HG03460 (cell line): Measurements from ENCODE around the gene PLXNA3.
A peak's percentile ranks its signal among the peaks of the same experiment; 100 is the strongest.

Experiments
- ATAC-seq: cut with Tn5 transposase; IDR thresholded peaks from one replicate; pipeline ENCODE4 v1.9.1; 2021; ENCODE audit not compliant: unreplicated experiment

PLXNA3 gene

DNA sequence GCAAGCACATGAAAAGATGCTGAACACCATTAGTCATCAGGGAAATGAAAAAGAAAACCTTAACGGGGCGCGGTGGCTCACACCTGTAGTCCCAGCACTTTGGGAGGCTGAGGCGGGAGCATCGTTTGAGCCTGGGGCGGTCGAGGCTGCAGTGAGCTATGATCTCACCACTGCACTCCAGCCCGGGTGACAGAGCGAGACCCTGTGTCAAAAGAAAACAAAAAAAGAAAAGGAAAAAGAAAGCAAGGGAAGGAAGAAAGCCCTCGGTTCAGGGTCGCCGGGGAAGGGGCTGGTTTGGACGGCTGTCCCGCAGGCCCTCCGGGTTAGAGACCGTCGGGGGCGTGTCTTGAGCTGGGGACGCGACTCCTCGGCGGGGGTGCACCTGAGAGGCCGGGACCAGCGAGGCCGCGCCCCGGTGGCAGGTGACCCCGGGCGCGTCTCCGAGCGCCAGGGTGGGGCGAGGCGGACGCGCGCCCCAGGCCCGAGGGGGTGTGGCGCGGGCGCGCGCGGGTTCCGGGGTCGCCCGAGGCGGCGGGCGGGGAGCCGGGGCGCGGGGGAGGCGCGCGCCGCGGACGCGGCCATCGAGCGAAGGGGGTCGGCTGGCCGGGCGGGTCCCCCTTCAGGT is 478 bp upstream of the PLXNA3 start:
- peak; percentile 54 for ATAC-seq

- ATAC-seq: no peak
Measured at GRCh38 chrX:154458954-154459778, 1.1 kb downstream of the PLXNA3 start.

DNA sequence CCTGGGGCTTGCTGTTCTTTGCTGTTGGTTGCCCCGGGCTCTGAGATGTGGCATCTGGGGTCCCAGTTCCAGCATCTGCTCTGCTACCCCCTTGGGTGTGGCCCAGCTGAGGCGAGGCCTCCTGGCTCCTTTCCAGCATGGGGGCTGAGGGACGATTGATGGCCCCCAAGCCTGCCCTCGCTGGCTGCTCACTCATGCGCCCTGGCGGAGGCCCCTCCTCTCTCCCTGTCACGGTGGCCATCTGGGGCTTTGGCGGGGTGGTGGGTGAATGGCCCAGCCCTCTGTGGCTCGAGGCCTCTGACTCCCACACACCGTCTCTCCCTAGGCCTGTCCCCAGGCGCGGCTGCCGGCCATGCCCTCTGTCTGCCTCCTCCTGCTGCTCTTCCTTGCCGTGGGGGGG is 1.8 kb downstream of the PLXNA3 start:
- no peak for ATAC-seq

- ATAC-seq: no peak
Measured at GRCh38 chrX:154460326-154460725, 2.2 kb downstream of the PLXNA3 start.

DNA sequence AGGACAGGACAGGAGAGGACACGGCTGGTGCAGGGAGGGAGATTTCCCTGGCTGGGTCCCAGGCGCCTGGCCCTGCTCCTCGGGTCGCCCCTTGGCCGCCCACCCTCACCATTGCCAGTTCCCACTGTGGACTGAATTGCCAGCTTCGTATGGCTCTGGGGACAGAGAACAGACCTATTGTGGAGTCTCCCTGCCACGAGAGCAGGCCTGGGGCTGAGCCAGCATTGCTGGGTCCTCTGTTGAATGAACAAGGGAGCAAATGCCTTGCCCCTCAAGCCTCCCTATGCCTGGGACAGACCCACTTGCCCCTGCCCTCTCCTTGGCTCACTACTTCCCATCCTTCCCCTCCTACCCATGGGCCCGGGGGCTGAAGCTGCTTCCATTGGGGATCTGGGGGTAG is 4.3 kb downstream of the PLXNA3 start:
- no peak for ATAC-seq

DNA sequence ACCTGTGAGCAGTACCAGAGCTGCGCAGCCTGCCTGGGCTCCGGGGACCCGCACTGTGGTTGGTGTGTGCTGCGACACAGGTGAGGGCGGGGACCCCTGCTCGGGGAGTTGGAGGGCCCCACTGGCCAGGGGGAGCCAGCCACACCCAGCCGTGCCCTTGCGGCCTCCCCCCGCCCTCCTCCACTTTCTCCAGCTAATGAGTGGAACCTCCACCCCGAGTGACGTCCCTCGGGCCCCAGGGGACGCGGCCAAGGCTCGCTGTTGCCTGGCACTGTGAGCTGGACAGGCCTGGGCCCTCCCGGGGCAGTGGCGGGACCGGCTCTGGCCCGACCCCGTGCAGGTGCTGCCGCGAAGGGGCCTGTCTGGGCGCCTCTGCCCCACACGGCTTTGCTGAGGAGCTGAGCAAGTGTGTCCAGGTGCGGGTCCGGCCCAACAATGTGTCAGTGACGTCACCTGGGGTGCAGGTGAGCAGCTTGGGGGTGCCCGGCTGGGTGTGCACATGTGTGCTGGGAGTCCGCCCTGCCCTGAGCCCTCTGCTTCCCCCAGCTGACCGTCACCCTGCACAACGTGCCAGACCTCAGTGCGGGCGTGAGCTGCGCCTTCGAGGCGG is 5.6 kb downstream of the PLXNA3 start:
- ATAC-seq: no peak

GRCh38 chrX:154464806-154465365 is 6.8 kb downstream of the PLXNA3 start:
- no peak for ATAC-seq

DNA sequence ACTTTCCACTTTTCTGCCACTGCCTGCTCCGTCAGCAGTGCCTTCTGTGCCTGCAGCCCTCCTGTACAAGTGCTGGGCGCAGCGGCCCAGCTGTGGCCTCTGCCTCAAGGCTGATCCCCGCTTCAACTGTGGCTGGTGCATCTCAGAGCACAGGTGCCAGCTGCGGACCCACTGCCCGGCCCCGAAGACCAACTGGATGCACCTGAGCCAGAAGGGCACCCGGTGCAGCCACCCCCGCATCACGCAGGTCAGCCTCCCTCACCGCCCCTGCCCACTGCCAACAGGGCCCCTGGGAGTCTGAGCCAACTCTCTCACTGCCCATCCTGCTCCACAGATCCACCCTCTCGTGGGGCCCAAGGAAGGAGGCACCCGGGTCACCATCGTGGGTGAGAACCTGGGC is 7.5 kb downstream of the PLXNA3 start:
- ATAC-seq: no peak

DNA sequence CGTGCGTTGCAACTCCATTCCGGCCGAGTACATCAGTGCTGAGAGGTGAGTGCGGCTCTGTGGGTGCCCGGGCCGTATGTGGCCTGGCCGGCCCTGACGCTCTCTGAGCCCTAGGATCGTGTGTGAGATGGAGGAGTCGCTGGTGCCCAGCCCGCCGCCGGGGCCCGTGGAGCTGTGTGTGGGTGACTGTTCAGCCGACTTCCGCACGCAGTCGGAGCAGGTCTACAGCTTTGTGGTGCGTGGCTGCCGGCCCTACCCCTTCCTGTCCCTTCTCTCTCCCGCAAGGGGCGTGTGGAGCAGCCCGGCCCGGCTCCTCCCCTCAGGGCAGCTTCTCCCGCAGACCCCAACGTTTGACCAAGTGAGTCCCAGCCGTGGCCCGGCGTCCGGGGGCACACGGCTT is 8.0 kb downstream of the PLXNA3 start:
- no peak for ATAC-seq

DNA sequence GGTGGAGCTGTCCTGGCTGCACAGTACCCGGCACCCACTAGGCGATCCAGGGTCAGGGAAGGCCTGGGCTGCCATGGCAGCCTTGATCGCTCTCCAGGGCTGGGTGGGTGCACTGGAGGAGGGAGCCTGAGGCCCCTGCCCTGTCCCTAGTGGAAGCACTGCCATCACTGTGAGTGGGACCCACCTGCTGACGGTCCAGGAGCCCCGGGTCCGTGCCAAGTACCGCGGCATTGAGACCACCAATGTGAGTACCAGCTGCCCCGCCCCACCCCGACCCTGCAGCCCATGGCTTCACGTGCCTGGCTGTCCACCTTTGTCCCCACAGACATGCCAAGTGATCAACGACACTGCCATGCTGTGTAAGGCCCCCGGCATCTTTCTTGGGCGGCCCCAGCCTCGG is 8.8 kb downstream of the PLXNA3 start:
- ATAC-seq: no peak

GRCh38 chrX:154467556-154467955 is 9.5 kb downstream of the PLXNA3 start:
- ATAC-seq: no peak

- ATAC-seq: no peak
Measured at GRCh38 chrX:154468217-154468616, 10.1 kb downstream of the PLXNA3 start.

- ATAC-seq: no peak
Measured at GRCh38 chrX:154469114-154469513, 11.0 kb downstream of the PLXNA3 start.

- no peak for ATAC-seq
Measured at GRCh38 chrX:154469880-154470279, 11.8 kb downstream of the PLXNA3 start.

- ATAC-seq: no peak
Measured at GRCh38 chrX:154470434-154470833, 12.4 kb downstream of the PLXNA3 start.

DNA sequence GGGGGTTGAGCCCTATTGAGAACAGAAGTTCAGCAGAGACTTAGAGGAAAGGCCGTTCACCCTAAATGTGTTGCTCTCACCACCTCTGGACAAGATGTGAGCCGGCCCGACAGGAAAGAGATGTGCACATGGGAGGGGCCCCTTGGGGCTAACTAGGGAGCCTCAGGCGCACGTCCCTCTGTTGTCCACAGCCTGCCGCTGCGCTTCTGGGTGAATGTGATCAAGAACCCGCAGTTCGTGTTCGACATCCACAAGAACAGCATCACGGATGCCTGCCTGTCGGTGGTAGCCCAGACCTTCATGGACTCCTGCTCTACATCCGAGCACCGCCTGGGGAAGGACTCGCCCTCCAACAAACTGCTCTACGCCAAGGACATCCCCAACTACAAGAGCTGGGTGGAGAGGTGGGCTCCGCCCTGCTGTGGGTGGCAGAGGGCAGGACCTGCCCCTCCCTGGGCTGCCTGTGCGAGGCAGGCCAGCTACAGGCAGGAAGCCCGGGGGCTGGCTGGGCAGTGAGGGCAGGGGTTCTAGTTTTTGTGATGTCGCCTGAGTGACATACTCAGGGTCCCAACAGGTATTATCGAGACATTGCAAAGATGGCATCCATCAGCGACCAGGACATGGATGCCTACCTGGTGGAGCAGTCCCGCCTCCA is 13.0 kb downstream of the PLXNA3 start:
- ATAC-seq: no peak

GRCh38 chrX:154471839-154472684 is 14.0 kb downstream of the PLXNA3 start:
- ATAC-seq: no peak

DNA sequence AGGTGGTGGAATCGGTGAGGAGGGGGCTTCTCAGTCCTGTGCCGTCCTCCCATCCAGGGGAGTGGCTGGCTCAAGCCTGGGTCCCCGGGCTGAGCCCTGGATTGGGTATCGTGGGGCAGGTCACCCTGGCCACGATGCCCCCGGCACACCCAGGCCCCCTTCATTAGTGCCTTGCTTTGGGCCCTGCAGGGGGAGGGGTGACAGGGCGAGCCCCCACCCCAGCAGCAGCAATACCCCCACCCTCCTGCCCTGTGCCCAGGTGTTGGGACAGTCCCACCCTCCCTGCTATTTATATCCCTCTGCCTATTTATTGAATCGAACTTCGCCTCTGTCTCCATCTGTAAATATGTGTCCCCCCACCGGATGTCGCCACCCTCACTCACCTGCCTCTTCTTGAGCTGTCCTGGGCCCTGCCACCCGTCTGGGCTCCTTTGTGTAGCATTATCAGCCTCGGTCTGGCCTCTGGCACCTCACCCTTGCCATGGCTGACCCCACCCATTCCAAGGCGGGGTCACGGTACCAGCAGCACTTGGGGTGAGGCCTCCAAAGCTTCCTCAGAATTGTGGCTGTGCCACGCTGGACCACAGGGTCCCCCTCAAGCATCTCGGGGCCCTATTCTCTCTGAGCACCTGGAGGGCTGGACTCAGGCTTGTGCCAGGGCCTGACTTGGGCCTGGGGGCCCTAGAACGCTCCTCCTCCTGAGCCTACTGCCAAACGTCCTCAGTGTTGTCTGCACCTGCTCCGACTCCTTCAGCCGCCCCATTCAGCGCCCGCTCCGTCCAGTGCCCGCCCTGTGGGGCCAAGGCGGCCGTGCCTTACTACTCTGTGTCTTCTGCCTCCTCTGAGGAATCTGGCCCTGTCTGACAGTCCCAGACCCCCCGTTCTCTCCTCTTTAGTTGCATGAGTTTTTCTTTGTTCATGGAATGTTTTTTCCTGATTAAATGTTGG is 14.9 kb downstream of the PLXNA3 start:
- no peak for ATAC-seq

DNA sequence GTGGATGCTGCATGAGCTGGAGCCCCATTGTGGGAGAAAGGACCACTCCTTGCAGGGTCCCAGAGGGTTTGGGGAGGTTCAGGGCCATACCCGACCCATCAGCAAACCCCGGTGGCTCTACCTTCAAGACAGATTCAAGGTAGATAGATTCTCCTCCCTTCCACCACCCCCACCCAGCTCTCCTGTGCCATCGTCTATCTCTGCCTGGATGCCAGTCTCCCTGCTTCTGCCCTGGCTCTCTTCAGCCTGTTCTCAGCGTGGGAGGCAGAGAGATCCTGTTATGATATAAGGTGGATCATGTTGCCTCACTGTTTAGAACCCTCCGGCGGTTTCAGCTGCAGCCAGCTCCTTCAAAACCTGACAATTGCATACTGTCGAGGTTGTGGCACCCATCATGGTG is 15.6 kb downstream of the PLXNA3 start:
- ATAC-seq: no peak
